Stimulated activated CD4-positive, alpha-beta T cell treated with anti-CD3 and anti-CD28 coated beads, Interleukin-12 subunit alpha, Interleukin-12 subunit beta, amount 100 ng/mL, for 24 hours (primary cell): Measurements from ENCODE around the gene LRRC17.

Source experiments
- DNase-seq, 2 experiments: peaks; one replicate each; pipeline ENCODE4 v3.0.0-alpha.2; 2020; ENCODE audit warnings: low read depth in 2 of 2

LRRC17 gene

DNA sequence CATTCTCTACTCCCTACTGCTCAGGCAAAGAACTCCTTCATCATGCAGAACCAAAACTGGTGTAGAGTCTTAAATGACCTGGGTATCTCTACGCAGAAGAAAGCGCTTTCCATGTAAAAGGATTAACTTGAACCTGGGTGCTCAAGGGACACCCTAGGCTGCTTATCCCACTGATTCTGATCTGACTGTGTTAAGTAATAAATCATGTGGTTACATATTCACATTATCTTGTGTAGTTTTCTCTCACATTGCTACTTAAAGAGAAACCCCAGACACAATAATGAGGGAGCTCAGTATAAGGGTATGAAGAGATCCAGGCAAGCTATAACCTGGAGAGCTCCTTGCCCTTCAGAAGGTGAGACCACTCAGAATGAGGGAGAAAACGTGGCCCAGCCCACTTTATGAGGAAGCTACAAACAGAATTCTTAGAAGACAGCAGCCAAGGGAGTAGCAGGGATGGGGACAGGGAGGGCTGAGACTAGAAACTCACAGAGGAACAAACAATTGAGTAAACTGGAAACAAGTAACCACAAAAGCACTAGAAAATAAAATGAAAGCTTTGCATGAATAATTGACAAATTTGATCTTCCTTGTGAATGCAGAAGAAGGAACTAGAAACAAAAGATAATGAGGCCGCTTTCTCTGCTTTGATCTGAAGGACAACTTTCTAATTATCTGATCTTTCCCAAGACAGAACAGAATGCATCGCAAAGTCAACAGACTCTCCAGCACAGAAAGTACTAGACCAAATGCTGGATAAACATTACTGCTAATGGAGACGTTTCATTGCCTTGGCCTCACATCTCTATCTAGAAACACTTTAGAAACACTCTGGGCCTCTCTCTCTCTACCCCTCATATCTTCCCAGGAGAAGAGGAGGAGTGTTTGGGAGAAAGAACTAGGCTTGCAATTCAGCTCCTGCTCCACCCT, 76.1 kb downstream of the LRRC17 start:
- DNase-seq, result no peak

DNA sequence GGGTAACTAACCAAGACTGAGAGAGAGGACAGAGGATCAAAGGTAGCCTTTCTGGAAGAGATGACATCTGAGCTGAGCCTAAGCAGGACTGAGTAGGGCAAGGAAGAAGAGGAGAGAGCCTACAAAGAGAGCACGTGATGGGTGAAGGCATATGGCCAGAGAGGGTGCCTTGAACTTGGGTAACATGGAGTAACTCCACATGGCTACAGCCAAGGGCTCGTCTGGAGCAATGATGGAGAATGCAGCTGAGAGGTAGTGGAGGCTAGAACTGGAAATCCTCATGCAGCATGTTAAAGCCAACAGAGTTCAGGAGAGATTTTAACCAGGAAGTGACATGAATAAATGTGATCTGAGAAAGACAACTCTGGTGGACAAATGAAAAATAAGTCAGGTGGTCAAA, 77.8 kb downstream of the LRRC17 start:
- no peak for DNase-seq

DNA sequence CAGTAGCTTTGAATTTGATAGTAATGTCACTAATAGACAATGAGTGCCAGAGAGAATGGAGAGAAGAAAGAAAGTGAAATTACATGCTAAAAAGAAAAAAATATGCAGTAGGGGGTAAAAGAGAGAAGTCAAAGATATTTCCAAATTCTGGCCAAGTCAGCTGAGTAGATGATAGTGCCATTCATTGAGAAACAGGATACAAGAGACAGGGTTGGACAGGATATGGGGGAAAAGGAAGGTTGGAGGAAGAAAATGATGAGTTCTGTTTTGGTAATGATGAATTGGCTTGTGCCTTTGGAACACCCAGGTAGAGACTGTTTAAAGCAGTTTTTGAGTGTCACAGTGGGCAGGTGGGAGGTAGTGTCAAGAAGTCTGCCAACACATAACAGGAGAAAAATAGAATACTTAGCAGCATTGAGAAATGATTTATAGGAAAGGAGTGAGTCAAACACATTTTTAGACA, 78.3 kb downstream of the LRRC17 start:
- DNase-seq, result no peak

DNA sequence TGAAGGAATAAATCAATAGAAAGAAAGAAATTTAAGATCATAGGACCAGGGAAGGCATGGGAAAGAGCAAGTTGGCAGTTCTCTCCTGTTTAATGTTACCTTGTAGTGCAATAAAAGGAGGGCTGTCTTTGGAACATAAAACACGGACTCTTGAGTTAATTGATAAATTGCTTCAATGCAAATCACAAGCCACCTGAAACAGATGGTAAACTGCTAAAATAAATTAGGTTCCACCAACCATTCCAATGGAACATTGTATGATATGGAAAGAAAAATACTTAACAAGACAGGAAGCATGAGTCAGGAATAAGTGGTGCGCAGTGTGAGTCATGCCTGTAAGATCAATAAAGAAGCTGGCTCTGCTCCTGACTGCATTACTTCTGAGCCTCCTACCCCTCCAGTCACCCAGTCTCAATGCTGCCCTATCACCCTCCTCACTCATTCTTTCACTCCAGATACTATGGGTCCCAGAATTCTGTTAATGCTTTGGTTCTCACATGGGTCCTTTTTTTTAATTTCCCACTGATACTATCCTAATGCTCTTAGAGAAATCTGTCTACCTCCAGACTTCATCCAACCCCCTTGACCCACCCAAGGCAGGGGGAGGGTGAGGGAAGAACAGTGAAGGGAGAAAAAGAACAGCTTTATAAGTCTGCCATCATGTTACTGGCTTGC, 78.9 kb downstream of the LRRC17 start:
- no peak for DNase-seq

DNA sequence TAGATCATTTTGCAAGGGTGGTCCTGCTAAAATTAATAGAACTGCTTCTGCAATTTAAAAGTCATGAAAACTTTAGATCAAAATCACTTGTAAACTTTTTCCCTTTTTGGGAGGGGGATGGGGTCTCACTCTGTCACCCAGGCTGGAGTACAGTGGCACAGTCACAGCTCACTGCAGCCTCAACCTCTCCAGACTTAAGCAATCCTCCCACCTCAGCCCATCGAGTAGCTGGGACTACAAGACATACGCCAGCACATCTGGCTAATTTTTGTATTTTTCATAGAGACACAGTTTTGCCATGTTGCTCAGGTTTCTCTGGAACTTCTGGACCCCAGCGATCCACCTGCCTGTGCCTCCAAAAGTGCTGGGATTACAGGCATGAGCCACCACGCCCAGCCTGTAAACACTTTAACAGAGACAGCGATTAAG, 79.7 kb downstream of the LRRC17 start:
- DNase-seq, result no peak

DNA sequence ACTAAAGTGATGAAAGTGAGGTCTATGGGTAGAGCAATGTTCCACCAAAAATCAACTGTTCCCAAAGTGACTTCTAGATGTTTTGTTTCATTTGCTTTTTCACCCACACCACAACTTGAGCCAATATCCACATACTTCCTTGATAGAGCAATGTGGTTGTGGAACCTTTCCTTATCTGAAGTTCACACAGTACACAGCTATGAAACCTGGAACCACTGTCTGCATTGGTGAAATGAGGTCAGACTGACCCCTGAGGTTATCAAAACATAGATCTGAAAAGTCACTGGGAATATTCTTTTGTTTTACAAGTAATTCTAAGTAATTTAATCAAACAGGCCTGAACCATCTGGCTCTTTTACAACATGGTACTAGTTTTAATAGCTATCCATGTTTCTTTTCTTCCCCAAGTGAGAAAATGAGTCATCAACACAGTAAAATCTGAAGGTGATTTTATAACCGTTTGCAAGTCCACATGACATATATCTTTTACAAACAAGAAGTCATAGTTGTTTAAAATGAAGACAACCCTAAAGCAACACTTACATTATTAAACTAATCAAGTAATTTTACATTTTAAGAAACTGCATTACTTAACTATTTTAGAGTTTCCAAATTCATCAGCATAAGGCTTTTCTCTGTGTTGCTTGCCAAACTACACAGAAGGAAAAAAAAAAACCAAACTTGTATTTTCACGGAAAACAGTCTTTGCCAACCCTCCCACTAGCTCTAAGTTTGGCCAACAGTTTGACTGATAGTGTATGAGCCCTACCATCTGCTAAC, 80.3 kb downstream of the LRRC17 start:
- no peak for DNase-seq

DNA sequence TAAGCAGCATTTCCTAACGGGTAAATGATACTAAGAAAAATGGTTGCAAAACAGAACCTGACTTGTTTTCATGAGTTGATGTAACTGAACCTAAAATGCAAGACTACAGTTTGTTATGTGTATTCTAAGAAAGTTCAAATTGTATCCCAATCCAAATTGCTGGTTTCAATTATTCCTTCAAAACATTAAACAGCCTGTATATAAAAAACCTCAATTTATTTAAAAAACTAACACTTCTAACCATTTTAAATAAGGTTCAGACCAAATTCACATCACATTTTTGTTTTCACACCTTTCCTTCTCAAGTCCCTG, 80.9 kb downstream of the LRRC17 start:
- no peak for DNase-seq

DNA sequence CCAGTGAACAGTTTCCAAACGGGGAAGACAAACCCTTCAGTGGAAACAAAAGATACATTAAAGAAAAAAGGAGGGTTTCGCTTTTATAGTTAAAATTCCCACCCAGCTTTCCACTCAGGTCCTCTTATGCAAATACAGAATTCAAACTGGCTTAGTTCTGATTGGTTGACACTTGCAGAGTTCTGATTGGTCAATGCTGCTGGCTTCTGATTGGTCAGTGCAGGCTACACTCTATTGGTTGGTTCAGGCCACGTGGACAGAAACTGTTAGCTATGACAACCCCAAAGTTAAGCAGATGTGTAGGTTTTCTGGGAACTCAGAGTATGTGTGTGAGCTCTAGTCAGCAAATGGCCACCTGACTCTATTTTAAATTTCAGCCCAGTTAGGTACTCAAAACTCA, 81.8 kb downstream of the LRRC17 start:
- DNase-seq, result no peak
